Caco-2 (cell line): Measurements from ENCODE around the gene RINL. TPM values are rescaled to one million over a fixed set of nuclear protein-coding genes. Genes with fewer than 3 reads are reported as not detected.
"Not testable (repeated sequence)": the region's sequence is repeated elsewhere in the genome, so short reads cannot be mapped to it uniquely, and the experiment has no call there.

ENCODE experiments used
- BruUV-seq: library from RNA; stranded (reverse); fragments of 400-500 nt; replicated peaks from 2 replicates; lab custom pipeline; 2021; lab: Mats Ljungman, UMichigan
- CTCF ChIA-PET: fragments of 300-600 bp; sonication (Branson Sonifier 250); formaldehyde crosslinking; loops from one replicate; lab custom pipeline; 2022; ENCODE audit warnings: antibody characterized with exemption; lab: Charles Lee
- POLR2A ChIA-PET: fragments of 300-600 bp; sonication (Branson Sonifier 250); formaldehyde crosslinking; loops from one replicate; lab custom pipeline; 2022; ENCODE audit warnings: antibody characterized with exemption; lab: Charles Lee
- DNase-seq, 2 experiments: peaks; one replicate each; pipeline versions ENCODE4 v3.0.0 to v3.0.0-alpha.2; 2020 to 2022
- H3K27me3 ChIP-seq: replicated peaks from 2 replicates; pipeline ENCODE4 v1.6.0; 2011; ENCODE audit warnings: low read length; ENCODE audit not compliant: control insufficient read depth, insufficient read depth
- H3K36me3 ChIP-seq: 2 replicates; pipeline ENCODE4 v1.5.1; 2011; ENCODE audit warnings: low read length; ENCODE audit not compliant: control insufficient read depth, insufficient read depth
- H3K4me1 ChIP-seq: fragments of 250-450 bp; sonication (Bioruptor Pico); 2 replicates; pipeline ENCODE4 v1.5.1; 2020; ENCODE audit warnings: mild to moderate bottlenecking
- H3K4me3 ChIP-seq: 2 replicates; pipeline ENCODE4 v1.5.1; 2011; ENCODE audit warnings: low read depth, mild to moderate bottlenecking, control low read depth, low read length
- H3K9me3 ChIP-seq: fragments of 250-450 bp; sonication (Bioruptor Pico); 2 replicates; pipeline ENCODE4 v1.5.1; 2020; ENCODE audit warnings: mild to moderate bottlenecking, moderate library complexity
- H3K27ac Mint-ChIP-seq: one replicate; pipeline ENCODE4 v1.8.0; 2022; ENCODE audit warnings: mixed read lengths; ENCODE audit not compliant: unreplicated experiment
- H3K27me3 Mint-ChIP-seq: one replicate; pipeline ENCODE4 v1.8.0; 2022; ENCODE audit warnings: mixed read lengths; ENCODE audit not compliant: insufficient read depth, unreplicated experiment
- H3K36me3 Mint-ChIP-seq: one replicate; pipeline ENCODE4 v1.8.0; 2022; ENCODE audit warnings: mild to moderate bottlenecking, mixed read lengths; ENCODE audit not compliant: insufficient read depth, unreplicated experiment
- H3K4me1 Mint-ChIP-seq: one replicate; pipeline ENCODE4 v1.8.0; 2022; ENCODE audit warnings: low read depth, mixed read lengths; ENCODE audit not compliant: unreplicated experiment
- H3K4me3 Mint-ChIP-seq: one replicate; pipeline ENCODE4 v1.8.0; 2022; ENCODE audit warnings: mild to moderate bottlenecking, moderate library complexity, mixed read lengths; ENCODE audit not compliant: unreplicated experiment
- H3K9me3 Mint-ChIP-seq: one replicate; pipeline ENCODE4 v1.8.0; 2022; ENCODE audit warnings: mixed read lengths; ENCODE audit not compliant: unreplicated experiment
- CTCF ChIP-seq, 2 experiments: fragments of 200-600 bp in 1 of 2; IDR thresholded peaks; 1 replicate in 1 of 2; 2 replicates in 1 of 2; pipeline versions ENCODE4 v1.5.1 to v1.8.0; 2011 to 2022; ENCODE audit warnings: antibody characterized with exemption in 1 of 2, control low read depth in 1 of 2, inconsistent platforms in 1 of 2, low read depth in 1 of 2, low read length in 1 of 2, mild to moderate bottlenecking in 1 of 2, moderate library complexity in 1 of 2; ENCODE audit not compliant: insufficient read depth in 1 of 2, severe bottlenecking in 1 of 2, unreplicated experiment in 1 of 2
- intact Hi-C: fragments of 100-400 bp; cut with micrococcal nuclease; formaldehyde crosslinking; loops from one replicate; pipeline ENCODE4 v1.10.0; 2022; ENCODE audit not compliant: unreplicated experiment
- total RNA-seq: library from RNA; stranded (reverse); gene quantifications from 2 replicates; pipeline ENCODE4 v1.2.3, GENCODE V29; 2022

The RINL gene
- total RNA-seq, 1 experiment from 2014 or later = 1.9 TPM

- ChIA-PET CTCF (no interaction called here), POLR2A (interaction anchor here (0.6 to 3.1 kb wide), 3 partner anchors 8 to 183 kb away, joined by 3 to 33 read pairs (median 3); partner anchors contain the start of gene ACTN4)
- Mint-ChIP-seq H3K9me3 (no peaks in the 10 kb centered on the region), H3K27me3 (no peaks in the 10 kb centered on the region), H3K4me1 (peaks cover 13% of the 10 kb centered on the region), H3K27ac (peak overlapping the region; percentile 97), H3K4me3 (peak overlapping the region; percentile 71), H3K36me3 (peaks cover 85% of the 10 kb centered on the region)
- no peak for TF ChIP-seq CTCF (IDR thresholded peaks at IDR 0.05; ENCODE audit: insufficient read depth in 1 of 2, low read depth in 1 of 2, low read length in 1 of 2, severe bottlenecking in 1 of 2, unreplicated experiment in 1 of 2)
- DNase-seq = no peak
- intact Hi-C loops = loop anchor here (2.0 kb wide), 1 partner anchor 101 kb away; the partner anchor contains the start of genes MRPS12 and SARS2
- Histone ChIP-seq H3K4me1 (peaks cover 32% of the 10 kb centered on the region), H3K4me3 (peak overlapping the region; percentile 72), H3K36me3 (no peaks in the 10 kb centered on the region; the same call in none of the 2 replicates), H3K27me3 (no peaks in the 10 kb centered on the region), H3K9me3 (no peaks in the 10 kb centered on the region)
- BruUV-seq = no TSS peak
Measured at GRCh38 chr19:38830039-38830733, 47.9 kb downstream of the RINL start.

- H3K9me3 ChIP-seq, H3K4me3 Mint-ChIP-seq, H3K9me3 Mint-ChIP-seq, DNase-seq, POLR2A ChIA-PET, H3K27me3 ChIP-seq, CTCF ChIA-PET, H3K36me3 ChIP-seq, H3K27ac Mint-ChIP-seq, intact Hi-C loops, BruUV-seq, H3K27me3 Mint-ChIP-seq, H3K4me3 ChIP-seq: not testable (repeated sequence)
- Mint-ChIP-seq H3K36me3 (peaks cover 83% of the 10 kb centered on the region), H3K4me1 (peaks cover 13% of the 10 kb centered on the region)
- H3K4me1 ChIP-seq = peaks cover 33% of the 10 kb centered on the region
Measured at GRCh38 chr19:38829203-38829602, 48.9 kb downstream of the RINL start.

DNA sequence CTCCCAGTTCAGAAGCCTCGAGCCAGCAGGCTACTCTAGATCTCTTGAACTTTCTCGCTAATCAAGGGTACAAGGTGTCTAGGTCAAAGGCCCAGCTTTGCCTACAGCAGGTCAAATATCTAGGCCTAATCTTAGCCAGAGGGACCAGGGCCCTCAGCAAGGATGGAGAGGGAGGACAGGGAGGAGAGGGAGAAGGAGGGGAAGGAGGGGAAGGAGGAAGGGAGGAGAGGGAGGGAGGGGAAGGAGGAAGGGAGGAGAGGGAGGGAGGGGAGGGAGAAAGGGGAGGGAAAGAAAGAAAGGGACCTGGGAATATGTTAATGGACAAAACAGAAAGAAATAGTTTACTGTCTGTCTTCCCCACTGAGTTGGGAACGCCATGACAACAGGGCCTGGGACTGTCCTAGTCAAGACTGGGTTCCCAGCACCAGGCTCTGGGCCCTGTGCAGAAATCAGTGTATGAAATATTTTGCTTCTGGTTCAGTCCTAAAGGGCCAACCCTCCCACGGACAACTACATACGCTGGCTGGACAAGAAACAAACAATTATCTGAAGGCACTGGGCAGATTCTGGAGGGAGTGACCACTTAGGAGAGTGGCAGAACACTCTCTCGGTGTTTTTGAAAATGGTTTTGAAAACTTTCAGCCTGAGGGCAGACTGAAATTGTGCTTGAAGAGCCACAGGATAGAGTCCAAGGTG is 51.1 kb downstream of the RINL start:
- Mint-ChIP-seq H3K36me3 (peaks cover 87% of the 10 kb centered on the region), H3K4me3 (no peak overlapping the region), H3K4me1 (peaks cover 19% of the 10 kb centered on the region), H3K27ac (no peak overlapping the region), H3K9me3 (no peaks in the 10 kb centered on the region), H3K27me3 (no peaks in the 10 kb centered on the region)
- Histone ChIP-seq H3K27me3 (no peaks in the 10 kb centered on the region), H3K9me3 (no peaks in the 10 kb centered on the region), H3K36me3 (no peaks in the 10 kb centered on the region; the same call in none of the 2 replicates), H3K4me1 (peaks cover 26% of the 10 kb centered on the region; the same call in 1 of the 2 replicates), H3K4me3 (no peak overlapping the region)
- ChIA-PET POLR2A (interaction anchor here (0.6 kb wide), 1 partner anchor 22 kb away, joined by 3 read pairs; no protein-coding TSS in a partner anchor), CTCF (no interaction called here)
- DNase-seq = no peak
- intact Hi-C loops = no loop called here
- BruUV-seq = no TSS peak
- no peak for TF ChIP-seq CTCF (IDR thresholded peaks at IDR 0.05; ENCODE audit: insufficient read depth in 1 of 2, low read depth in 1 of 2, low read length in 1 of 2, severe bottlenecking in 1 of 2, unreplicated experiment in 1 of 2)

DNA sequence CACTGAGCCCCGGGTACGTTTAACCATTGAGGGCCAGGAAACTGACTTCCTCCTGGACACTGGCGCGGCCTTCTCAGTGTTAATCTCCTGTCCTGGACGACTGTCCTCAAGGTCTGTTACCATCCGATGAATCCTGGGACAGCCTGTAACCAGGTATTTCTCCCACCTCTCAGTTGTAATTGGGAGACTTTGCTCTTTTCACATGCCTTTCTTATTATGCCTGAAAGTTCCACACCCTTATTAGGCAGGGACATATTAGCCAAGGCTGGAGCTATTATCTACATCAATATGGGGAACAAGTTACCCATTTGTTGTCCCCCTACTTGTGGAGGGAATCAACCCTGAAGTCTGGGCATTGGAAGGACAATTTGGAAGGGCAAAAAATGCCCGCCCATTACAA is 52.1 kb downstream of the RINL start:
- intact Hi-C loops = not testable (repeated sequence)

GRCh38 chr19:38821230-38821825 is 56.7 kb downstream of the RINL start:
- CTCF ChIA-PET, H3K36me3 ChIP-seq, H3K27me3 Mint-ChIP-seq, H3K27me3 ChIP-seq, H3K4me3 Mint-ChIP-seq, H3K9me3 Mint-ChIP-seq, intact Hi-C loops, H3K9me3 ChIP-seq, DNase-seq, H3K4me3 ChIP-seq, BruUV-seq: not testable (repeated sequence)
- POLR2A ChIA-PET = interaction anchor here (0.5 to 1.7 kb wide), 2 partner anchors 10 to 28 kb away, joined by 4 to 5 read pairs; partner anchors contain the start of gene ECH1
- H3K4me1 ChIP-seq = peaks cover 47% of the 10 kb centered on the region
- Mint-ChIP-seq H3K4me1 (peaks cover 21% of the 10 kb centered on the region), H3K27ac (peak overlapping the region; percentile 70), H3K36me3 (peaks cover 59% of the 10 kb centered on the region)

More for the DNA sequence above, 52.1 kb downstream of the RINL start:
- CTCF ChIA-PET, H3K27ac Mint-ChIP-seq, H3K27me3 ChIP-seq, H3K36me3 ChIP-seq, H3K27me3 Mint-ChIP-seq, DNase-seq, H3K9me3 ChIP-seq, BruUV-seq, H3K9me3 Mint-ChIP-seq: not testable (repeated sequence)
- Histone ChIP-seq H3K4me3 (peak overlapping the region; percentile 7; the same call in 1 of the 2 replicates), H3K4me1 (peaks cover 34% of the 10 kb centered on the region)
- Mint-ChIP-seq H3K4me3 (peak overlapping the region; percentile 33), H3K36me3 (peaks cover 84% of the 10 kb centered on the region), H3K4me1 (peaks cover 20% of the 10 kb centered on the region)
- POLR2A ChIA-PET = interaction anchor here (0.6 kb wide), 1 partner anchor 23 kb away, joined by 3 read pairs; no protein-coding TSS in a partner anchor
